IPS DF 6.9 (cell line): Measurements from ENCODE around the gene TEX13D.

Source experiments
- DNase-seq: peaks from one replicate; pipeline ENCODE4 v3.0.0-alpha.2; 2013; ENCODE audit warnings: low read depth, low spot score
- H3K27ac ChIP-seq: one replicate; pipeline ENCODE4 v1.5.1; 2013; ENCODE audit warnings: low read length, control low read depth
- H3K27me3 ChIP-seq: 2 replicates; pipeline ENCODE4 v1.6.1; 2013; ENCODE audit warnings: mild to moderate bottlenecking, low read length; ENCODE audit not compliant: control insufficient read depth, insufficient read depth
- H3K36me3 ChIP-seq: 2 replicates; pipeline ENCODE4 v1.6.1; 2013; ENCODE audit warnings: low read length; ENCODE audit not compliant: control insufficient read depth, insufficient read depth
- H3K4me1 ChIP-seq: 2 replicates; pipeline ENCODE4 v1.6.1; 2013; ENCODE audit warnings: low read length; ENCODE audit not compliant: control insufficient read depth, insufficient read depth
- H3K4me3 ChIP-seq: 2 replicates; pipeline ENCODE4 v1.5.1; 2013; ENCODE audit warnings: mild to moderate bottlenecking, low read length
- H3K9me3 ChIP-seq: 2 replicates; pipeline ENCODE4 v1.6.1; 2013; ENCODE audit warnings: low read length, inconsistent platforms; ENCODE audit not compliant: control insufficient read depth, insufficient read depth
- WGBS: extraction: QIAGEN DNeasy Blood & Tissue Kit; methylation state at CpG from one replicate; pipeline ENCODE4 v1.1.7; 2013; ENCODE audit warnings: mixed read lengths, missing lambda C conversion rate; ENCODE audit not compliant: insufficient read length, insufficient coverage; 5-methylcytosine and 5-hydroxymethylcytosine counted together

The TEX13D gene

GRCh38 chrX:124348182-124348581, 15.7 kb downstream of the TEX13D start:
- no peak for DNase-seq
- no peaks in the 10 kb centered on the region for H3K4me1 ChIP-seq
- no peak overlapping the region for H3K4me3 ChIP-seq
- no peaks in the 10 kb centered on the region for H3K36me3 ChIP-seq
- WGBS = no CpG with 5 or more reads among the region's 5 CpGs
- H3K27me3 ChIP-seq = no peaks in the 10 kb centered on the region
- no peak overlapping the region for H3K27ac ChIP-seq
- H3K9me3 ChIP-seq = no peaks in the 10 kb centered on the region

- no CpG with 5 or more reads among the region's 6 CpGs for WGBS
- Histone ChIP-seq H3K36me3 (no peaks in the 10 kb centered on the region), H3K4me1 (no peaks in the 10 kb centered on the region), H3K27ac (no peak overlapping the region), H3K4me3 (no peak overlapping the region), H3K9me3 (no peaks in the 10 kb centered on the region), H3K27me3 (no peaks in the 10 kb centered on the region)
- no peak for DNase-seq
Observed at GRCh38 chrX:124348885-124349453, 16.5 kb downstream of the TEX13D start.

GRCh38 chrX:124354648-124355047, 22.2 kb downstream of the TEX13D start:
- Histone ChIP-seq H3K27ac (no peak overlapping the region), H3K9me3 (no peaks in the 10 kb centered on the region), H3K4me1 (no peaks in the 10 kb centered on the region), H3K27me3 (no peaks in the 10 kb centered on the region), H3K36me3 (no peaks in the 10 kb centered on the region), H3K4me3 (no peak overlapping the region)
- DNase-seq = no peak
- no CpG with 5 or more reads among the region's 2 CpGs for WGBS

GRCh38 chrX:124358800-124359383, 26.4 kb downstream of the TEX13D start:
- Histone ChIP-seq H3K27me3 (no peaks in the 10 kb centered on the region), H3K9me3 (no peaks in the 10 kb centered on the region), H3K36me3 (no peaks in the 10 kb centered on the region), H3K4me1 (no peaks in the 10 kb centered on the region), H3K27ac (no peak overlapping the region), H3K4me3 (no peak overlapping the region)
- no CpG with 5 or more reads among the region's 3 CpGs for WGBS
- DNase-seq = no peak

- WGBS = no CpG with 5 or more reads among the region's 2 CpGs
- Histone ChIP-seq H3K27me3 (no peaks in the 10 kb centered on the region), H3K36me3 (no peaks in the 10 kb centered on the region), H3K27ac (no peak overlapping the region), H3K4me1 (no peaks in the 10 kb centered on the region), H3K4me3 (no peak overlapping the region), H3K9me3 (no peaks in the 10 kb centered on the region)
- no peak for DNase-seq
Observed at GRCh38 chrX:124362072-124362471, 29.6 kb downstream of the TEX13D start.

GRCh38 chrX:124362761-124363160, 30.3 kb downstream of the TEX13D start:
- H3K36me3 ChIP-seq = no peaks in the 10 kb centered on the region
- no peak overlapping the region for H3K4me3 ChIP-seq
- no peak overlapping the region for H3K27ac ChIP-seq
- no peaks in the 10 kb centered on the region for H3K9me3 ChIP-seq
- WGBS = no CpG with 5 or more reads among the region's 1 CpG
- no peaks in the 10 kb centered on the region for H3K4me1 ChIP-seq
- H3K27me3 ChIP-seq = no peaks in the 10 kb centered on the region
- DNase-seq = no peak

GRCh38 chrX:124369722-124370121, 37.3 kb downstream of the TEX13D start:
- Histone ChIP-seq H3K4me1 (no peaks in the 10 kb centered on the region), H3K9me3 (no peaks in the 10 kb centered on the region), H3K27ac (no peak overlapping the region), H3K27me3 (no peaks in the 10 kb centered on the region), H3K36me3 (no peaks in the 10 kb centered on the region), H3K4me3 (no peak overlapping the region)
- DNase-seq = no peak

GRCh38 chrX:124373348-124373747, 40.9 kb downstream of the TEX13D start:
- no peaks in the 10 kb centered on the region for H3K27me3 ChIP-seq
- H3K9me3 ChIP-seq = no peaks in the 10 kb centered on the region
- no CpG with 5 or more reads among the region's 1 CpG for WGBS
- no peak overlapping the region for H3K4me3 ChIP-seq
- no peaks in the 10 kb centered on the region for H3K36me3 ChIP-seq
- no peaks in the 10 kb centered on the region for H3K4me1 ChIP-seq
- no peak overlapping the region for H3K27ac ChIP-seq
- no peak for DNase-seq

- no peak for DNase-seq
- H3K27ac ChIP-seq = no peak overlapping the region
- no peaks in the 10 kb centered on the region for H3K27me3 ChIP-seq
- no CpG with 5 or more reads among the region's 4 CpGs for WGBS
- H3K36me3 ChIP-seq = no peaks in the 10 kb centered on the region
- H3K9me3 ChIP-seq = no peaks in the 10 kb centered on the region
- no peaks in the 10 kb centered on the region for H3K4me1 ChIP-seq
- H3K4me3 ChIP-seq = no peak overlapping the region
Observed at GRCh38 chrX:124378643-124379042, 46.2 kb downstream of the TEX13D start.

GRCh38 chrX:124383354-124383753, 50.9 kb downstream of the TEX13D start:
- H3K27me3 ChIP-seq = no peaks in the 10 kb centered on the region
- DNase-seq = no peak
- H3K9me3 ChIP-seq = no peaks in the 10 kb centered on the region
- H3K36me3 ChIP-seq = no peaks in the 10 kb centered on the region
- no peaks in the 10 kb centered on the region for H3K4me1 ChIP-seq
- no peak overlapping the region for H3K4me3 ChIP-seq
- no CpG with 5 or more reads among the region's 4 CpGs for WGBS
- no peak overlapping the region for H3K27ac ChIP-seq

- WGBS = no CpG with 5 or more reads among the region's 6 CpGs
- H3K27ac ChIP-seq = no peak overlapping the region
- no peak overlapping the region for H3K4me3 ChIP-seq
- no peaks in the 10 kb centered on the region for H3K4me1 ChIP-seq
- no peaks in the 10 kb centered on the region for H3K9me3 ChIP-seq
- no peak for DNase-seq
- H3K36me3 ChIP-seq = no peaks in the 10 kb centered on the region
- no peaks in the 10 kb centered on the region for H3K27me3 ChIP-seq
Observed at GRCh38 chrX:124386401-124386800, 53.9 kb downstream of the TEX13D start.
